ENCODE measurements around the gene DNMT1. TPM values are rescaled to one million over a fixed set of nuclear protein-coding genes. Genes with fewer than 3 reads are reported as not detected.

DNMT1 gene
- total RNA-seq, 4 donors from 2014 or later = 20.8 to 51.4 (median 34.8) TPM

GRCh38 chr19:10116085-10116865 lies 78.5 kb downstream of the DNMT1 start:
- intact Hi-C loops (cut with DNase I) = no loop called here
- H3K4me3 ChIP-seq = no peak overlapping the region
- DNase-seq (ENCODE audit: extremely low spot score) = no peak
- WGBS = 90% methylated on average over 24 of the region's 35 CpGs
- no peak overlapping the region for H3K27ac ChIP-seq (replicated peaks in 1 of 4)
- no peaks in the 10 kb centered on the region for H3K27me3 ChIP-seq
- peaks cover 18 to 58% (median 38%) of the 10 kb centered on the region in 4 donors for H3K4me1 ChIP-seq
- TF ChIP-seq CTCF (IDR thresholded peaks at IDR 0.05) = no peak
- no peak for TF ChIP-seq POLR2AphosphoS5 (IDR thresholded peaks at IDR 0.05)
- no peak for TF ChIP-seq EP300 (IDR thresholded peaks at IDR 0.05)
- TF ChIP-seq POLR2A (IDR thresholded peaks at IDR 0.05; ENCODE audit: low read depth) = no peak
- peaks cover 32 to 59% (median 57%) of the 10 kb centered on the region in 4 donors for H3K36me3 ChIP-seq
- no peaks in the 10 kb centered on the region for H3K9me3 ChIP-seq

GRCh38 chr19:10115392-10116084 lies 79.2 kb downstream of the DNMT1 start:
- H3K4me1 ChIP-seq = peaks cover 18 to 54% (median 34%) of the 10 kb centered on the region in 4 donors
- intact Hi-C loops (cut with DNase I) = no loop called here

GRCh38 chr19:10114651-10115391 lies 79.9 kb downstream of the DNMT1 start:
- 81% methylated on average over 25 of the region's 26 CpGs for WGBS
- H3K36me3 ChIP-seq = peaks cover 46 to 74% (median 71%) of the 10 kb centered on the region in 4 donors

More at GRCh38 chr19:10115392-10116084, 79.2 kb downstream of the DNMT1 start:
- no peak for DNase-seq (ENCODE audit: extremely low spot score)
- peaks cover 39 to 66% (median 64%) of the 10 kb centered on the region in 4 donors for H3K36me3 ChIP-seq
- H3K27ac ChIP-seq (replicated peaks in 1 of 4) = no peak overlapping the region
- H3K4me3 ChIP-seq = no peak overlapping the region
- TF ChIP-seq EP300 (IDR thresholded peaks at IDR 0.05) (no peak), POLR2AphosphoS5 (IDR thresholded peaks at IDR 0.05) (no peak), POLR2A (IDR thresholded peaks at IDR 0.05; ENCODE audit: low read depth) (no peak), CTCF (IDR thresholded peaks at IDR 0.05) (no peak)
- H3K27me3 ChIP-seq = no peaks in the 10 kb centered on the region
- H3K9me3 ChIP-seq = no peaks in the 10 kb centered on the region
- 86% methylated on average over 29 of the region's 45 CpGs for WGBS

GRCh38 chr19:10113964-10114650 lies 80.6 kb downstream of the DNMT1 start:
- Histone ChIP-seq H3K9me3 (no peaks in the 10 kb centered on the region), H3K27me3 (no peaks in the 10 kb centered on the region), H3K4me1 (peaks cover 10 to 43% (median 27%) of the 10 kb centered on the region in 4 donors), H3K36me3 (peaks cover 54 to 81% (median 78%) of the 10 kb centered on the region in 4 donors), H3K4me3 (no peak overlapping the region), H3K27ac (replicated peaks in 1 of 4) (no peak overlapping the region)
- DNase-seq (ENCODE audit: extremely low spot score) = no peak
- WGBS = 89% methylated on average over 33 of the region's 43 CpGs
- TF ChIP-seq CTCF (IDR thresholded peaks at IDR 0.05) (no peak), EP300 (IDR thresholded peaks at IDR 0.05) (no peak), POLR2AphosphoS5 (IDR thresholded peaks at IDR 0.05) (no peak), POLR2A (IDR thresholded peaks at IDR 0.05; ENCODE audit: low read depth) (no peak)
- intact Hi-C loops (cut with DNase I) = no loop called here

More at GRCh38 chr19:10114651-10115391, 79.9 kb downstream of the DNMT1 start:
- no peak overlapping the region for H3K27ac ChIP-seq (replicated peaks in 1 of 4)
- no peaks in the 10 kb centered on the region for H3K27me3 ChIP-seq
- TF ChIP-seq EP300 (IDR thresholded peaks at IDR 0.05) = no peak
- DNase-seq (ENCODE audit: extremely low spot score) = no peak
- H3K4me1 ChIP-seq = peaks cover 15 to 47% (median 30%) of the 10 kb centered on the region in 4 donors
- intact Hi-C loops (cut with DNase I) = no loop called here
- H3K4me3 ChIP-seq = no peak overlapping the region
- H3K9me3 ChIP-seq = no peaks in the 10 kb centered on the region
